NCI-H2171 treated with DMSO at 0.1 percent for 48 hours (cell line): ENCODE results near the gene GAN.
"Not testable (repeated sequence)": the region's sequence is repeated elsewhere in the genome, so short reads cannot be mapped to it uniquely, and the experiment has no call there.

Experiments
- DNase-seq: peaks from one replicate; lab custom pipeline; 2025; lab: John Stamatoyannopoulos, UW

The GAN gene

DNA sequence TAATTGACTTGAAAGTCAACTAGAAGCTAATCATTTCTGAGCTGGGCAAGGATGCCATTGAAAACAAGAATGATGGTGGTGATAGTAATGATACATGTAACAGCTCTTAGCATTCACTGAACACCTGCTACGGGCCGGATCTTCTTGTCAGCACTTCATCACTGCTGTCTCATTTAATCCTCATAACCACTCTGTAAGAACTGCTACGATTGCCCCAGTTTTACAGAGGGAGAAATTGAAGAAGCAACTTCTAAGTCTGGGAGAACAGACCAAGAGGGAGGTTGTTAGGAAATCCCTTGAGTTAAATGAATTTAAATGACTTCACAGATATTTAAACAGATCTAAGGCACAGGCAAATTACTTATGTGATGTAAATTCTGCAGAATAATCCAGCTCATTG is 7.0 kb upstream of the GAN start:
- no peak for DNase-seq

DNA sequence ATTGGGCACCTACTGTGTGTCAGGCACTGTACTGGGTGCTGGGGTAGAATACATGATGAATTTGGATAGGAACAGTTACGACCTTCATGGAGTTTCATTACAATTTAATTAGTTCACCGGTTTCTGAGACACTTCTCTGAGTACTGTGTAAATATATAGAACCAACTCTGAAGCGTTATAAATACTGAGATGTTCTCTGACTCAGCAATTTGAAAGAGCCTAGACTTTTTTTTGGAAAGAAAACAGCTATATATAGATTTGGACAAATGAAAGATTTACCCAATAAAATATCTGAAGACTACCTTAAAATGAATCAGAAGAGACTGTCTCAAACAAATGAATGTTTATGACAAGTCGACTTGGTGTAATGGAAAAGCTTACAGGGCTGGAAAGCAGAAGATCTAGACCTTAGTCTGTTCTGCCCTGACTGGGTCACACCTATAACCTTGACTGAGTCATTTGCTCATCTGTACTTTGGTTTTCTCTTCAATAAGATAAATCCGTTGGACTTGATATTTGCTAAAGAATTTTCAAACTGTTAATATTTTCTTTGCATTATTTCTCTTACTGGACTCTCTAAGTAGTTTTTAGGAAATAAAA is 4.6 kb upstream of the GAN start:
- no peak for DNase-seq

DNA sequence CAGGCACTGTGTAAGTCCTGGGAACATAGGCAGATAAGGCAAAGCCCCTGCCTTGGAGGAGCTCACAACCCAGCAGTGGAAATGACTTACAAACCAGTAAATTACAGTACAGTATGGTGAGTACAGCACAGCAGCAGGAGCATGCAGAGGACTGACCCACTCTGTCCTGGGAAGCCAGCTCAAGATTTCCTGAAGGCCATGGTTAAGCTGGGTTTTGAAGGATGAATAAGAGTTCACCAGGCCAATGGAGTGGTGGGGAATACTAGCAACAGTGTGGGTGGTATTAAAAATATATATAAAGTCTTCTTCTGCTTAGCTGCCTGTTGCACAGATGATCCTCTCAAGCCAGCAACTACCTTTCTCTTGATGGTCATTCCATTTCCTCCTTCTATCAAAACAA is 3.0 kb upstream of the GAN start:
- DNase-seq, result no peak

GRCh38 chr16:81313701-81314602 is 810 bp upstream of the GAN start:
- no peak for DNase-seq

DNA sequence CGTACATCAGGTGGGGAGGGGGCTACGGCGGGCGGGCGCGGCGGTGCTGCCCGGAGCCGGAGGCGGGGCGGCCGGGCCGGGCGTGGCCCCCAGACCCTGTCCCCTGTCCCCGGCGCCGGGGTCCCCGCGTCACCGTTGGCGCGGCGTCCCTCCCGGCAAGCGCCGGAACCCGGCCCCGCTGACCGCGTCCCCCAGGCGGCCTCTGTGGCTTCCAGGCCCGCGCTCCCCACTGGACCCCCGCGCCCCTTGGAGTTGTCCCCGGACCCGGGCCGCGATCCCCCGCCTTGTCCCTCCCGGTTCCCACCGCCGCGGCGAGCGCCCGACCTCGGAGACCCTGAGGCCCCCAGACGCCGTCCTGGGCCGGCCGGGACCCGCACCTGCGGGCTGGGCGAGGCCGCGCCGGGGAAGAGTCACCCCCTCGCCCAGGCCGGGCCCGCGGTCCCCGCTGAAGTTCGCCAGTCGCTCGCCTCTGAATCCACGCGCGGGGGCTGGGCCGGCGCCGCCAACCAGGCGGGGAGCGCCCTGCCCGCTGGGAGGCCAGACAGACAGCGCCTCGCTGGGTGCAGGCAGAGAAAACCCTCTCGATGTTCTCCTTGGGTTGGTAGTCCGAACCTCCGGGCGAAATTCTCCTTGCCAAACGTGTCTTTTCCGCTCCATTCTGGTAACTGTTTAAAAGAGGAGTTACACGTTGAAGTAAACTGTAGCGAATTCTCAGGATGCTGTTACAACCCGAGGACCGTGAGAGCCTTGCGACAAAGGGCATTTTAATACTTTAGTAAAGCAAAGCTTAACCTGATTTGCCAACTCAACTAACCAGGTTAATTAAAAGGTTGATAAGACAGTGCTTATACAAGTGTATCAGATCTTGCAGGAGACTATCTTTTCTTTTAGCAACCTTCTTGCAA is 761 bp downstream of the GAN start:
- DNase-seq, result peak; percentile 9

- DNase-seq, result no peak
Measured at GRCh38 chr16:81316176-81316496, 1.4 kb downstream of the GAN start.

- DNase-seq, result no peak
Measured at GRCh38 chr16:81318711-81319110, 3.9 kb downstream of the GAN start.

GRCh38 chr16:81319221-81319912 is 4.6 kb downstream of the GAN start:
- no peak for DNase-seq

GRCh38 chr16:81321039-81321438 is 6.3 kb downstream of the GAN start:
- DNase-seq, result no peak

- no peak for DNase-seq
Measured at GRCh38 chr16:81321536-81321935, 6.8 kb downstream of the GAN start.

- no peak for DNase-seq
Measured at GRCh38 chr16:81324808-81325207, 10.0 kb downstream of the GAN start.

- no peak for DNase-seq
Measured at GRCh38 chr16:81327011-81327410, 12.2 kb downstream of the GAN start.

GRCh38 chr16:81327447-81328196 is 12.9 kb downstream of the GAN start:
- no peak for DNase-seq

DNA sequence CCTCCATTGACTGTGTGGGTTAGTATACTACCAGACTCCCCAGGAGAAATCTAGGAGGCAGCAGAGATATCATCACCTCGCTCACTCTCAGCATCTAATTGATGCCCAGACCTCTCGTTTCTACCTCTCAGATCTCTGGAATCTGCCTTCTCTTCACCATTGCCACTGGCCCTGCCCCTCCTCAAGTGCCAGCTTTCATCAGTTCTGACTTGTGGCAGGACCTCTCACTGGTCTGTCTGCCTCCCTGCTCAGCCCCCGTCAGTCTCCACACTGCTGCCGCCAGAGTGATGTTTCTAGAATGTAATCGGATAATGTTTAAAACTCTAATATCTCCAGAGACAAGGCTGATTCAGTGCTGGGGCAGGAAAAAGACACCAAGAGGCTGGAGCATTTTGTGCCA is 15.2 kb downstream of the GAN start:
- DNase-seq, result no peak

GRCh38 chr16:81333356-81333755 is 18.6 kb downstream of the GAN start:
- no peak for DNase-seq

- DNase-seq, result no peak
Measured at GRCh38 chr16:81335669-81336068, 20.9 kb downstream of the GAN start.

GRCh38 chr16:81337097-81337496 is 22.3 kb downstream of the GAN start:
- no peak for DNase-seq

DNA sequence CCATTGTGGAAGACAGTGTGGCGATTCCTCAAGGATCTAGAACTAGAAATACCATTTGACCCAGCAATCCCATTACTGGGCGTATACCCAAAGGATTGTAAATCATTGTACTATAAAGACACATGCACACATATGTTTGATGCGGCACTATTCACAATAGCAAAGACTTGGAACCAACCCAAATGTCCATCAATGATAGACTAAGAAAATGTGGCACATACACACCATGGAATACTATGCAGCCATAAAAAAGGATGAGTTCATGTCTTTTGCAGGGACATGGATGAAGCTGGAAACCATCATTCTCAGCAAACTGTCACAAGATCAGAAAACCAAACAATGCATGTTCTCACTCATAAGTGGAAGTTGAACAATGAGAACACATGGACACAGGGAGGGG is 30.4 kb downstream of the GAN start:
- not testable (repeated sequence) for DNase-seq

GRCh38 chr16:81347425-81347824 is 32.7 kb downstream of the GAN start:
- DNase-seq, result no peak

- DNase-seq, result no peak
Measured at GRCh38 chr16:81349608-81350305, 35.0 kb downstream of the GAN start.

GRCh38 chr16:81350306-81350615 is 35.5 kb downstream of the GAN start:
- no peak for DNase-seq
